WI38 (cell line): ENCODE measurements around the gene OSM.
A peak's percentile ranks its signal among the peaks of the same experiment; 100 is the strongest.

Experiments
- H3K4me3 ChIP-seq: 2 replicates; pipeline ENCODE4 v1.5.1; 2011; ENCODE audit warnings: low read depth, mild to moderate bottlenecking, control low read depth, low read length
- CTCF ChIP-seq: IDR thresholded peaks from 2 replicates; pipeline ENCODE4 v1.5.1; 2012; ENCODE audit warnings: low read depth, mild to moderate bottlenecking, control low read depth, low read length

The OSM gene

GRCh38 chr22:30250661-30251267 is 15.9 kb downstream of the OSM start:
- TF ChIP-seq CTCF: no peak
- H3K4me3 ChIP-seq: no peak overlapping the region

- no peak overlapping the region for H3K4me3 ChIP-seq
- TF ChIP-seq CTCF: no peak
Measured at GRCh38 chr22:30250039-30250565, 16.5 kb downstream of the OSM start.

GRCh38 chr22:30249049-30250038 is 17.3 kb downstream of the OSM start:
- TF ChIP-seq CTCF: no peak
- H3K4me3 ChIP-seq: no peak overlapping the region

- H3K4me3 ChIP-seq: no peak overlapping the region
- no peak for TF ChIP-seq CTCF
Measured at GRCh38 chr22:30248484-30248883, 18.2 kb downstream of the OSM start.

GRCh38 chr22:30247974-30248373 is 18.7 kb downstream of the OSM start:
- no peak overlapping the region for H3K4me3 ChIP-seq
- TF ChIP-seq CTCF: no peak

- TF ChIP-seq CTCF: no peak
- H3K4me3 ChIP-seq: peak overlapping the region; percentile 83
Measured at GRCh38 chr22:30247561-30247960, 19.1 kb downstream of the OSM start.

- no peak for TF ChIP-seq CTCF
- peak overlapping the region; percentile 83 for H3K4me3 ChIP-seq
Measured at GRCh38 chr22:30246814-30247376, 19.8 kb downstream of the OSM start.
